Breast epithelium (tissue), 4 donors: ENCODE measurements around the gene SELPLG. TPM values are rescaled to one million over a fixed set of nuclear protein-coding genes. Genes with fewer than 3 reads are reported as not detected.

Experiments used
- DNase-seq, 2 donors: peaks; one replicate each; pipeline ENCODE4 v3.0.0-alpha.2; 2019; ENCODE audit warnings: low spot score in 2 of 2
- H3K27ac ChIP-seq, 2 donors: fragments of 200-600 bp; sonication (generic) in 1 of 2; one replicate each; pipeline ENCODE4 v1.5.1; 2016 to 2019; ENCODE audit warnings: mild to moderate bottlenecking in 1 of 2
- H3K27me3 ChIP-seq, 2 donors: fragments of 200-600 bp; sonication (generic) in 1 of 2; one replicate each; pipeline versions ENCODE4 v1.5.1 to v1.6.0; 2017 to 2019; ENCODE audit warnings: control low read depth in 1 of 2, mild to moderate bottlenecking in 1 of 2
- H3K36me3 ChIP-seq: fragments of 200-600 bp; one replicate; pipeline ENCODE4 v1.5.1; 2019
- H3K4me1 ChIP-seq, 2 donors: fragments of 200-600 bp; sonication (generic); one replicate each; pipeline ENCODE4 v1.5.1; 2016 to 2019; ENCODE audit warnings: control low read depth in 1 of 2
- H3K4me3 ChIP-seq, 3 donors: fragments of 200-600 bp; sonication (generic); 1 replicate in 2 of 3; 2 replicates in 1 of 3; pipeline ENCODE4 v1.5.1; 2016 to 2019; ENCODE audit warnings: mild to moderate bottlenecking in 3 of 3, moderate library complexity in 2 of 3
- H3K9me3 ChIP-seq, 2 donors: fragments of 200-600 bp; sonication (generic) in 1 of 2; one replicate each; pipeline ENCODE4 v1.5.1; 2016 to 2019; ENCODE audit warnings: control low read depth in 1 of 2
- CTCF ChIP-seq, 3 donors: fragments of 450-650 bp; IDR thresholded peaks; one replicate each; pipeline ENCODE4 v1.5.1; 2016 to 2017; ENCODE audit warnings: antibody characterized with exemption in 3 of 3, mild to moderate bottlenecking in 3 of 3, moderate library complexity in 3 of 3
- POLR2A ChIP-seq: fragments of 450-650 bp; IDR thresholded peaks from one replicate; pipeline ENCODE4 v1.6.1; 2016; ENCODE audit warnings: antibody characterized with exemption, mild to moderate bottlenecking, moderate library complexity
- POLR2AphosphoS5 ChIP-seq, 3 donors: sonication (generic); formaldehyde crosslinking; IDR thresholded peaks; one replicate each; pipeline ENCODE4 v1.6.1; 2017; ENCODE audit warnings: antibody characterized with exemption in 3 of 3
- intact Hi-C: fragments of 100-400 bp; cut with DNase I; formaldehyde crosslinking; loops from one replicate; pipeline ENCODE4 v1.15.1; 2023; ENCODE audit warnings: low total_unique reads
- total RNA-seq, 3 donors: library from RNA; depleted of rRNA; stranded (reverse); fragments of >200 nt; gene quantifications; one replicate each; pipeline ENCODE4 v1.1.0, GENCODE V29; 2016

The SELPLG gene
- total RNA-seq, 3 donors from 2014 or later = 5.2 to 16.6 (median 6.7) TPM

GRCh38 chr12:108622921-108623514 lies 10.7 kb downstream of the SELPLG start:
- TF ChIP-seq POLR2AphosphoS5 (IDR thresholded peaks at IDR 0.05) = no peak
- no peak for TF ChIP-seq CTCF (IDR thresholded peaks at IDR 0.05)
- TF ChIP-seq POLR2A = no peak

GRCh38 chr12:108622421-108622820 lies 11.3 kb downstream of the SELPLG start:
- Histone ChIP-seq H3K36me3 (no peaks in the 10 kb centered on the region), H3K27ac (no peak overlapping the region), H3K27me3 (no peaks in the 10 kb centered on the region), H3K4me3 (no peak overlapping the region), H3K4me1 (no peaks in the 10 kb centered on the region), H3K9me3 (no peaks in the 10 kb centered on the region)
- DNase-seq = no peak
- intact Hi-C loops = loop anchor here (2.0 to 5.0 kb wide), 2 partner anchors 20 to 1640 kb away; no protein-coding TSS in a partner anchor
- TF ChIP-seq POLR2A (no peak), POLR2AphosphoS5 (IDR thresholded peaks at IDR 0.05) (no peak), CTCF (IDR thresholded peaks at IDR 0.05) (no peak)

More at GRCh38 chr12:108622921-108623514, 10.7 kb downstream of the SELPLG start:
- Histone ChIP-seq H3K27me3 (no peaks in the 10 kb centered on the region), H3K4me1 (no peaks in the 10 kb centered on the region), H3K4me3 (no peak overlapping the region), H3K9me3 (no peaks in the 10 kb centered on the region), H3K36me3 (no peaks in the 10 kb centered on the region), H3K27ac (no peak overlapping the region)
- no peak for DNase-seq
- intact Hi-C loops = loop anchor here (2.0 to 5.0 kb wide), 2 partner anchors 20 to 1641 kb away; no protein-coding TSS in a partner anchor

- TF ChIP-seq POLR2A (no peak), POLR2AphosphoS5 (IDR thresholded peaks at IDR 0.05) (no peak), CTCF (IDR thresholded peaks at IDR 0.05) (no peak)
- Histone ChIP-seq H3K9me3 (no peaks in the 10 kb centered on the region), H3K27me3 (no peaks in the 10 kb centered on the region), H3K4me1 (no peaks in the 10 kb centered on the region), H3K27ac (no peak overlapping the region), H3K4me3 (no peak overlapping the region), H3K36me3 (no peaks in the 10 kb centered on the region)
- intact Hi-C loops = loop anchor here (5.0 kb wide), 1 partner anchor 1639 kb away; no protein-coding TSS in a partner anchor
- DNase-seq = no peak
These were observed 12.5 kb downstream of the SELPLG start for GRCh38 chr12:108621161-108621560.

GRCh38 chr12:108620236-108620879 lies 13.3 kb downstream of the SELPLG start:
- no peak overlapping the region for H3K4me3 ChIP-seq
- TF ChIP-seq POLR2A (no peak), POLR2AphosphoS5 (IDR thresholded peaks at IDR 0.05) (no peak), CTCF (IDR thresholded peaks at IDR 0.05) (no peak)
- intact Hi-C loops = loop anchor here (5.0 kb wide), 1 partner anchor 1638 kb away; no protein-coding TSS in a partner anchor

More at GRCh38 chr12:108620236-108620879, 13.3 kb downstream of the SELPLG start:
- no peak for DNase-seq
- Histone ChIP-seq H3K9me3 (no peaks in the 10 kb centered on the region), H3K4me1 (no peaks in the 10 kb centered on the region), H3K27me3 (no peaks in the 10 kb centered on the region), H3K36me3 (no peaks in the 10 kb centered on the region), H3K27ac (no peak overlapping the region)
